Prostate gland (tissue), 2 donors: ENCODE data around the gene PDGFA.

Experiments
- POLR2AphosphoS5 ChIP-seq: sonication (generic); formaldehyde crosslinking; IDR thresholded peaks from one replicate; pipeline ENCODE4 v1.6.1; 2017; ENCODE audit warnings: antibody characterized with exemption
- TF ChIP-seq, protein P1 (sequence below), 4 experiments: fragments of 200-600 bp in 2 of 4; fragments of 450-650 bp in 2 of 4; sonication (generic) in 2 of 4; IDR thresholded peaks; 1 replicate in 3 of 4; 2 replicates in 1 of 4; pipeline ENCODE4 v1.5.1; 2016 to 2019; ENCODE audit warnings: antibody characterized with exemption in 4 of 4, mild to moderate bottlenecking in 2 of 4, moderate library complexity in 2 of 4

- TF ChIP-seq, protein P1, sequence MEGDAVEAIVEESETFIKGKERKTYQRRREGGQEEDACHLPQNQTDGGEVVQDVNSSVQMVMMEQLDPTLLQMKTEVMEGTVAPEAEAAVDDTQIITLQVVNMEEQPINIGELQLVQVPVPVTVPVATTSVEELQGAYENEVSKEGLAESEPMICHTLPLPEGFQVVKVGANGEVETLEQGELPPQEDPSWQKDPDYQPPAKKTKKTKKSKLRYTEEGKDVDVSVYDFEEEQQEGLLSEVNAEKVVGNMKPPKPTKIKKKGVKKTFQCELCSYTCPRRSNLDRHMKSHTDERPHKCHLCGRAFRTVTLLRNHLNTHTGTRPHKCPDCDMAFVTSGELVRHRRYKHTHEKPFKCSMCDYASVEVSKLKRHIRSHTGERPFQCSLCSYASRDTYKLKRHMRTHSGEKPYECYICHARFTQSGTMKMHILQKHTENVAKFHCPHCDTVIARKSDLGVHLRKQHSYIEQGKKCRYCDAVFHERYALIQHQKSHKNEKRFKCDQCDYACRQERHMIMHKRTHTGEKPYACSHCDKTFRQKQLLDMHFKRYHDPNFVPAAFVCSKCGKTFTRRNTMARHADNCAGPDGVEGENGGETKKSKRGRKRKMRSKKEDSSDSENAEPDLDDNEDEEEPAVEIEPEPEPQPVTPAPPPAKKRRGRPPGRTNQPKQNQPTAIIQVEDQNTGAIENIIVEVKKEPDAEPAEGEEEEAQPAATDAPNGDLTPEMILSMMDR (IDR thresholded peaks at IDR 0.05) = no peak
- no peak for TF ChIP-seq POLR2AphosphoS5
These were observed 59.9 kb downstream of the PDGFA start for GRCh38 chr7:459584-460373.
